ENCODE results near the gene STXBP6. TPM values are rescaled to one million over a fixed set of nuclear protein-coding genes. Genes with fewer than 3 reads are reported as not detected.

STXBP6 gene
- total RNA-seq, 2 donors from 2014 or later: 20.1 to 28.3 TPM

DNA sequence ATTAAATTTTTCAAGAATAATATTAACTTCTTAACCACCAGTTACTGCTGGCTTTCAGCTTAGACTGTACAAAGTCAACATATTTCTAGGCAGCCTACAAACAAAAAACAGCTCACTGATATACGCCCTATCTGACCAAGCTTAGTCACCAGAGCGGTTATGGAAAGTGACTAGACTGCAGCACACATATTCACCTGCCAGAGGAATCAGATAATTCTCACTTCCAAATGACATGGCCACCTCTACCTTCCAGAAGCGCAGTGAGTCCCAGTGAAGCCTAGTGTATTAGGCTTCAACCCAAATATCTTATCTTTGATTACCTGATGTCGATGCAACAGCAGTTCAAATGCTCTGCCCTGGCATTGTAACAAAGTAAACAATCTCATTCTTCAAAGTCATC lies 8.5 kb downstream of the STXBP6 start:
- intact Hi-C loops (cut with DNase I): loop anchor here (10.0 kb wide), 1 partner anchor 237 kb away; no protein-coding TSS in a partner anchor
- peak in 1 of 4 donors; percentile 40 for DNase-seq
- WGBS, 2 donors: 14 to 24% methylated on average over 4 of the region's 4 CpGs
- Histone ChIP-seq H3K36me3 (replicated peaks in 1 of 2; ENCODE audit: insufficient read depth in 1 of 2, low read depth in 2 of 2) (no peaks in the 10 kb centered on the region), H3K9me3 (no peaks in the 10 kb centered on the region), H3K4me1 (peaks cover 63% of the 10 kb centered on the region), H3K27ac (peak overlapping the region; percentile 32 to 73 (median 46)), H3K4me3 (no peak overlapping the region), H3K27me3 (no peaks in the 10 kb centered on the region)
- peak; percentile 46 for ATAC-seq
- no peak for TF ChIP-seq POLR2A (IDR thresholded peaks at IDR 0.05)
- TF ChIP-seq, protein P1, sequence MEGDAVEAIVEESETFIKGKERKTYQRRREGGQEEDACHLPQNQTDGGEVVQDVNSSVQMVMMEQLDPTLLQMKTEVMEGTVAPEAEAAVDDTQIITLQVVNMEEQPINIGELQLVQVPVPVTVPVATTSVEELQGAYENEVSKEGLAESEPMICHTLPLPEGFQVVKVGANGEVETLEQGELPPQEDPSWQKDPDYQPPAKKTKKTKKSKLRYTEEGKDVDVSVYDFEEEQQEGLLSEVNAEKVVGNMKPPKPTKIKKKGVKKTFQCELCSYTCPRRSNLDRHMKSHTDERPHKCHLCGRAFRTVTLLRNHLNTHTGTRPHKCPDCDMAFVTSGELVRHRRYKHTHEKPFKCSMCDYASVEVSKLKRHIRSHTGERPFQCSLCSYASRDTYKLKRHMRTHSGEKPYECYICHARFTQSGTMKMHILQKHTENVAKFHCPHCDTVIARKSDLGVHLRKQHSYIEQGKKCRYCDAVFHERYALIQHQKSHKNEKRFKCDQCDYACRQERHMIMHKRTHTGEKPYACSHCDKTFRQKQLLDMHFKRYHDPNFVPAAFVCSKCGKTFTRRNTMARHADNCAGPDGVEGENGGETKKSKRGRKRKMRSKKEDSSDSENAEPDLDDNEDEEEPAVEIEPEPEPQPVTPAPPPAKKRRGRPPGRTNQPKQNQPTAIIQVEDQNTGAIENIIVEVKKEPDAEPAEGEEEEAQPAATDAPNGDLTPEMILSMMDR (IDR thresholded peaks at IDR 0.05): no peak

DNA sequence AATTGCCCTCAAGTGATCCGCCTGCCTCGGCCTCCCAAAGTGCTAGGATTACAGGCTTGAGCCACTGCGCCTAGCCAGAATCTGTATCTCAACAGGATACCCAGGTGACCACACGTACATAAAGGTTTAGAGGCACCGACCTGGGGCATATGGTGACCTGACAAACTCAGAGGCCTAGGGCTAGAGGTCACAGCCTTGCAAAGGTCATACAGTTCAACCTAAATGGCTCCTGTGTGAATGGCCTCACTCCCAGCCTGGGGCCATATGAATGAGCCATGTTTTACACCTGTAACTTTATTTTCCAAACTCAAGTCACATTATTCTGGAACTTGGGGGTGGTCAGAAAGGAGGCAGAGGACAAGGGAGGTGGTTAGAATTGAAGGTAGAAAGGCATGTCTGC lies 10.0 kb downstream of the STXBP6 start:
- H3K4me1 ChIP-seq: peaks cover 58% of the 10 kb centered on the region
- no peaks in the 10 kb centered on the region for H3K9me3 ChIP-seq
- TF ChIP-seq, protein P1 (IDR thresholded peaks at IDR 0.05): no peak
- no peak for TF ChIP-seq POLR2A (IDR thresholded peaks at IDR 0.05)
- no peaks in the 10 kb centered on the region for H3K36me3 ChIP-seq (replicated peaks in 1 of 2; ENCODE audit: insufficient read depth in 1 of 2, low read depth in 2 of 2)
- no peak for DNase-seq
- WGBS, 2 donors: 84 to 91% methylated on average over 5 of the region's 5 CpGs
- no peak for ATAC-seq
- no peak overlapping the region for H3K27ac ChIP-seq
- no peaks in the 10 kb centered on the region for H3K27me3 ChIP-seq
- intact Hi-C loops (cut with DNase I): loop anchor here (10.0 kb wide), 1 partner anchor 235 kb away; no protein-coding TSS in a partner anchor
- H3K4me3 ChIP-seq: no peak overlapping the region

DNA sequence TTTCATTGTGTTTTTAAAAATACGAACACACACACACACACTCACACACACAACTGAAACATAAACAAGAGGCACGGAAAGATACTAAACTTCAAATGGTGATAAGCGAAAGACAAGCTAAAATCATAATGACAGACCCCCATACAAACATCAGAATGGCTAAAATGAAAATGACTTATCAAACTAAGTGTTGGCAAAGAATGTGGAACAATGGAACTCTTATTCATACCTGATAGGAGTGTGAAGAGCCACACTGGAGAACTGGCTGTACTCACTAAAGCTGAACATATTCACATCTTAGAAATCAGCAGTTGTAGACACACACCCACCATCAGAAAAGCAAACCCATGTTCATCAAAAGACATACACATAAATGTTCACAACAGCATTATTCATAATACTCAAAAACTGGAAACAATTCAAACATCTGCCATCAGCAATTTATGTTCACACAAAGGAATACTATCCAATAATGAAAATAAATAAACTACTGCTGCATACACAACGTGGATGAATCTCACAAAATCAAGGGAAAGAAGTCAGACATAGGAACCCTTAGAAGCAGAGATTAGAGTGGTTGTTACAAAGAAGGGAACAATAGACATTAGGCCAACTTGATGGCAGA lies 11.8 kb downstream of the STXBP6 start:
- Histone ChIP-seq H3K4me3 (no peak overlapping the region), H3K27me3 (no peaks in the 10 kb centered on the region), H3K9me3 (no peaks in the 10 kb centered on the region), H3K27ac (no peak overlapping the region), H3K36me3 (replicated peaks in 1 of 2; ENCODE audit: insufficient read depth in 1 of 2, low read depth in 2 of 2) (no peaks in the 10 kb centered on the region), H3K4me1 (peaks cover 45% of the 10 kb centered on the region)
- TF ChIP-seq POLR2A (IDR thresholded peaks at IDR 0.05): no peak
- TF ChIP-seq, protein P1 (IDR thresholded peaks at IDR 0.05): no peak
- 72 to 82% methylated on average over 4 of the region's 4 CpGs for WGBS, 2 donors
- no peak for DNase-seq
- no peak for ATAC-seq
- intact Hi-C loops (cut with DNase I): no loop called here

DNA sequence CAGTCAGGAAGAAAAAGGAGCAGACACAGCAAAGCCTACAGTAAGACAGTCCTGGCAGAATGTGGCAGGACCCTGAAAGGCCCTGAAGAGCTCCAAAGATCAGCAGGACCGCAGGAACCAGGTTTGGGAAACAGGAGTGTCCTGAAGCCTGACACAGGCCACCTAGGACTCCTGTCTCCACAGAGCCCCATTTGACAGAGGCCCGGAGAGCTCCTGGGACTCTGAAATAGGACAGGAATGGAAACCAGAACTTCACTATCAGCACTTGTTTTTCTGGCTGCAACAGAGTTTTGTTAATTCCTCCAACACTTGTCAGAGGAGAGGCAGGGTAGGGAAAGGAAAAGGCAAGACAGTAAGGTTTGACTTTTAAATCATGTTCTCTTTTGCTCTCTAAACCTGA lies 12.9 kb downstream of the STXBP6 start:
- H3K4me1 ChIP-seq: peaks cover 33% of the 10 kb centered on the region
- H3K27me3 ChIP-seq: no peaks in the 10 kb centered on the region
- no peak for TF ChIP-seq POLR2A (IDR thresholded peaks at IDR 0.05)
- TF ChIP-seq, protein P1 (IDR thresholded peaks at IDR 0.05): no peak
- H3K9me3 ChIP-seq: no peaks in the 10 kb centered on the region
- no peak overlapping the region for H3K4me3 ChIP-seq
- WGBS, 2 donors: 67 to 81% methylated on average over 2 of the region's 2 CpGs
- no peak for ATAC-seq
- no peak for DNase-seq
- no peak overlapping the region for H3K27ac ChIP-seq
- no peaks in the 10 kb centered on the region for H3K36me3 ChIP-seq (replicated peaks in 1 of 2; ENCODE audit: insufficient read depth in 1 of 2, low read depth in 2 of 2)
- intact Hi-C loops (cut with DNase I): no loop called here

All from body of pancreas (tissue), 4 donors.